C4-2B (cell line): ENCODE measurements around the gene XXYLT1.

Source experiments
- CTCF ChIP-seq: fragments of 450-650 bp; conservative IDR thresholded peaks from 2 replicates; pipeline ENCODE4 v1.5.1; 2017; ENCODE audit warnings: mild to moderate bottlenecking
- ZFX ChIP-seq: fragments of 450-650 bp; IDR thresholded peaks from 2 replicates; pipeline ENCODE4 v1.6.1; 2017

- TF ChIP-seq CTCF, result no peak; the same call in 1 of the 2 replicates
- TF ChIP-seq ZFX, result no peak
Observed at GRCh38 chr3:195226900-195227447, 44.0 kb downstream of the XXYLT1 start.
